Measurements from ENCODE around the gene ZGRF1. TPM values are rescaled to one million over a fixed set of nuclear protein-coding genes. Genes with fewer than 3 reads are reported as not detected.

Gene ZGRF1
- total and polyA plus RNA-seq, 2 experiments from 2014 or later, result 3.9 to 10.4 TPM

DNA sequence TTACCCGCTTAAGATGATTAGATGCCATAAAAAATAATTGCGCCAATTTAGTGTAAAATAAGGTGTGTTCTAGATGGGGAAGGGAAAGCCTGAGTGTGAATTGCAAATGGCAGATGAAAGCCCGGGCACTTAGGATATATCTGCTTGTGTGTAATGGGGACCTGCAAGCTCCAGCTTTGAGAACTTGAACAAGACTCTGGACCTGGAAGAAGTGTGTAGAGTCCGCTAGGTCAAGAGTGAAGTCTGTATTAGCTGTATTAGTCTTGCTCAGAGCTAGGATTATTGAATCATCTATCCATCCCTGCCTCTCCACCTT, 124.9 kb downstream of the ZGRF1 start:
- TF ChIP-seq, protein P1, sequence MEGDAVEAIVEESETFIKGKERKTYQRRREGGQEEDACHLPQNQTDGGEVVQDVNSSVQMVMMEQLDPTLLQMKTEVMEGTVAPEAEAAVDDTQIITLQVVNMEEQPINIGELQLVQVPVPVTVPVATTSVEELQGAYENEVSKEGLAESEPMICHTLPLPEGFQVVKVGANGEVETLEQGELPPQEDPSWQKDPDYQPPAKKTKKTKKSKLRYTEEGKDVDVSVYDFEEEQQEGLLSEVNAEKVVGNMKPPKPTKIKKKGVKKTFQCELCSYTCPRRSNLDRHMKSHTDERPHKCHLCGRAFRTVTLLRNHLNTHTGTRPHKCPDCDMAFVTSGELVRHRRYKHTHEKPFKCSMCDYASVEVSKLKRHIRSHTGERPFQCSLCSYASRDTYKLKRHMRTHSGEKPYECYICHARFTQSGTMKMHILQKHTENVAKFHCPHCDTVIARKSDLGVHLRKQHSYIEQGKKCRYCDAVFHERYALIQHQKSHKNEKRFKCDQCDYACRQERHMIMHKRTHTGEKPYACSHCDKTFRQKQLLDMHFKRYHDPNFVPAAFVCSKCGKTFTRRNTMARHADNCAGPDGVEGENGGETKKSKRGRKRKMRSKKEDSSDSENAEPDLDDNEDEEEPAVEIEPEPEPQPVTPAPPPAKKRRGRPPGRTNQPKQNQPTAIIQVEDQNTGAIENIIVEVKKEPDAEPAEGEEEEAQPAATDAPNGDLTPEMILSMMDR (IDR thresholded peaks at IDR 0.05; ENCODE audit: low read depth, low read length), result no peak
- no peak for DNase-seq (ENCODE audit: low read depth in 1 of 2, low spot score in 1 of 2)
- H3K36me3 ChIP-seq, result no peaks in the 10 kb centered on the region
- peaks cover 3% of the 10 kb centered on the region for H3K4me1 ChIP-seq (ENCODE audit: low read depth)
- H3K4me3 ChIP-seq, result no peak overlapping the region
- peaks cover 100% of the 10 kb centered on the region for H3K27me3 ChIP-seq
- no peak overlapping the region for H3K27ac ChIP-seq
- no peaks in the 10 kb centered on the region for H3K9me3 ChIP-seq (ENCODE audit: low read depth)

DNA sequence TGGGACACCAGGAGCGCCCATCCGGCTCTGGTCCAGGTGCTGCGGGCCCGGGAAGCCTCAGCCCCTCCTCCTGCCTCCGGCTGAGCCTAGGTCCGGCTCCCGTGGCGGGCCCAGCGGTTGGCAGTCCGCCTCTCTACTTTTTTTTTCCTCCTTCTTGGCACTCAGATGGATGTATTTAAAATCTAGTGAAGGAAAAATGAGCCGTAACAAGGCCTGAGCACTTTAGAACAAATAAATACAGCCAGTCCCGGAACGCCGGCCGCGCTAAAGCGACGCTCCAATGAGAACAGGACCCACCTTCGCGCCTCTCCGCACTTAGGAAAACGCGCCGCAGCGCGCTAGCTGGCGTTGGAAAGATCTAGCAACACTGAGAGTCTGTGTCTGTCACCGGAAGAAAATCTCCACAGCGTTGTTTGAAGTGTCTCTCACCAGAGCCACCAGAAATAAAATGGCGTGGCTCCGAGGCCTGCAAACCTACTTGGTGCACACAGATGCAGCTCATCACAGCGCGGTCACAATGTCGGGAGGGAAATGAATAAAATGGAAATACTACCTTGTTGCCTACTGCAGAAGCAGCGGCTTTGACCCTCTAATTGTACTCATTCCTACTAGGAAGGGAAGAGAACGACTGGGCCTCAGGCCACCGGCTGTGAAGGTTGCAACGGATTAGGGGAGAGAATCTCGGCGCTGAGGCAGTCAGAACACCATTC, 125.5 kb downstream of the ZGRF1 start:
- Histone ChIP-seq H3K9me3 (ENCODE audit: low read depth) (no peaks in the 10 kb centered on the region), H3K4me1 (ENCODE audit: low read depth) (no peaks in the 10 kb centered on the region), H3K36me3 (no peaks in the 10 kb centered on the region), H3K4me3 (peak overlapping the region; percentile 5), H3K27me3 (peaks cover 100% of the 10 kb centered on the region), H3K27ac (no peak overlapping the region)
- DNase-seq (ENCODE audit: low read depth in 1 of 2, low spot score in 1 of 2), result no peak
- TF ChIP-seq, protein P1 (IDR thresholded peaks at IDR 0.05; ENCODE audit: low read depth, low read length), result no peak

GRCh38 chr4:112510291-112511092, 126.2 kb downstream of the ZGRF1 start:
- Histone ChIP-seq H3K4me1 (ENCODE audit: low read depth) (no peaks in the 10 kb centered on the region), H3K27ac (no peak overlapping the region)
- TF ChIP-seq, protein P1 (IDR thresholded peaks at IDR 0.05; ENCODE audit: low read depth, low read length), result no peak

GRCh38 chr4:112509243-112510141, 127.2 kb downstream of the ZGRF1 start:
- Histone ChIP-seq H3K4me1 (ENCODE audit: low read depth) (no peaks in the 10 kb centered on the region), H3K27me3 (peaks cover 100% of the 10 kb centered on the region), H3K27ac (no peak overlapping the region), H3K4me3 (no peak overlapping the region), H3K9me3 (ENCODE audit: low read depth) (no peaks in the 10 kb centered on the region), H3K36me3 (no peaks in the 10 kb centered on the region)
- TF ChIP-seq, protein P1 (IDR thresholded peaks at IDR 0.05; ENCODE audit: low read depth, low read length), result no peak
- no peak for DNase-seq (ENCODE audit: low read depth in 1 of 2, low spot score in 1 of 2)

More at GRCh38 chr4:112510291-112511092, 126.2 kb downstream of the ZGRF1 start:
- H3K9me3 ChIP-seq (ENCODE audit: low read depth), result no peaks in the 10 kb centered on the region
- peaks cover 100% of the 10 kb centered on the region for H3K27me3 ChIP-seq
- H3K4me3 ChIP-seq, result peak overlapping the region; percentile 5
- H3K36me3 ChIP-seq, result no peaks in the 10 kb centered on the region
- no peak for DNase-seq (ENCODE audit: low read depth in 1 of 2, low spot score in 1 of 2)

DNA sequence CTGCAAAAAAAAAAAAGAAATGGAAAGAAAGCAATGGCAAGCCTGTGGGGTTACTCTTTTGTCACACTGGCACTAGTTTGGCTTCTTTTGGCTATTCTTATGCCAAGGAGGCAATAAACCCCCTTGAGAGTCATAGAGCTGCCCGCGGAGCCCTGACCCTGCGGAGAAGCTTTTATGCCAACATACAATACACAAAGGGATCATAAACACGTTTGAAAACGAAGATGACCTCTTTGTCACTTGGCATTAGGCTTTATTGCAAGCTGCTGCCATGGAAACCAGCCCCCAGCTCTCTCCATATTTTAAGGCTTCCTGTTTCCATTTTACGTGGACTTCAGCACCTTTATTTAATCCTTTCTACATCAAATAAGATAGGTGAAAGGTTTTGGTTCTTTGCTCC, 128.4 kb downstream of the ZGRF1 start:
- Histone ChIP-seq H3K4me3 (no peak overlapping the region), H3K36me3 (no peaks in the 10 kb centered on the region), H3K27ac (no peak overlapping the region), H3K4me1 (ENCODE audit: low read depth) (no peaks in the 10 kb centered on the region), H3K9me3 (ENCODE audit: low read depth) (no peaks in the 10 kb centered on the region), H3K27me3 (peaks cover 100% of the 10 kb centered on the region)
- TF ChIP-seq, protein P1 (IDR thresholded peaks at IDR 0.05; ENCODE audit: low read depth, low read length), result no peak
- no peak for DNase-seq (ENCODE audit: low read depth in 1 of 2, low spot score in 1 of 2)
